SK-N-SH (cell line): ENCODE data around the gene NKAIN1. TPM values are rescaled to one million over a fixed set of nuclear protein-coding genes. Genes with fewer than 3 reads are reported as not detected.

Source experiments
- CTCF ChIA-PET: fragments of 300-600, 350-600 bp; formaldehyde crosslinking; extraction: SDS; loops from one replicate; lab custom pipeline; 2021; lab: Yijun Ruan, JAX
- POLR2A ChIA-PET: fragments of 350-600 bp; sonication (Branson Sonifier 250); formaldehyde crosslinking; extraction: SDS; loops from one replicate; lab custom pipeline; 2020; ENCODE audit warnings: antibody characterized with exemption, inconsistent platforms; lab: Yijun Ruan, JAX
- DNase-seq: peaks from one replicate; pipeline ENCODE4 v3.0.0; 2012
- H2AFZ ChIP-seq: fragments of 200-600 bp; sonication (generic); 2 replicates; pipeline ENCODE4 v1.8.1; 2016; ENCODE audit warnings: antibody characterized with exemption, mild to moderate bottlenecking, low read depth
- H3F3A ChIP-seq: fragments of 200-600 bp; sonication (generic); replicated peaks from 2 replicates; pipeline ENCODE3; 2016; ENCODE audit warnings: antibody characterized with exemption, mild to moderate bottlenecking; ENCODE audit not compliant: insufficient read depth
- H3K27ac ChIP-seq, 2 experiments: fragments of 200-500 bp in 1 of 2; fragments of 200-600 bp in 1 of 2; sonication (Bioruptor generic) in 1 of 2; sonication (generic), shearing (Covaris generic) in 1 of 2; 2 replicates each; pipeline versions ENCODE4 v1.5.1 to v1.6.1; 2014 to 2016; ENCODE audit warnings: low read depth in 2 of 2, inconsistent platforms in 1 of 2, low read length in 1 of 2, mild to moderate bottlenecking in 1 of 2, mixed read lengths in 1 of 2
- H3K27me3 ChIP-seq: fragments of 200-600 bp; sonication (generic), shearing (Covaris generic); 2 replicates; pipeline ENCODE4 v1.6.1; 2016; ENCODE audit warnings: mixed run types; ENCODE audit not compliant: insufficient read depth
- H3K36me3 ChIP-seq, 2 experiments: fragments of 200-500 bp in 1 of 2; fragments of 200-600 bp in 1 of 2; sonication (Bioruptor generic) in 1 of 2; sonication (generic) in 1 of 2; replicated peaks in 1 of 2; 2 replicates each; pipeline versions ENCODE3 to v1.5.1; 2014 to 2016; ENCODE audit warnings: low read length in 1 of 2, mild to moderate bottlenecking in 1 of 2; ENCODE audit not compliant: insufficient read depth in 2 of 2, control insufficient read depth in 1 of 2
- H3K4me1 ChIP-seq, 2 experiments: fragments of 200-500 bp in 1 of 2; fragments of 200-600 bp in 1 of 2; sonication (Bioruptor generic) in 1 of 2; sonication (generic), shearing (Covaris generic) in 1 of 2; 2 replicates each; pipeline versions ENCODE4 v1.5.1 to v1.6.1; 2014 to 2016; ENCODE audit warnings: low read depth in 1 of 2, low read length in 1 of 2, mixed run types in 1 of 2; ENCODE audit not compliant: insufficient read depth in 2 of 2, control insufficient read depth in 1 of 2
- H3K4me2 ChIP-seq: fragments of 200-600 bp; sonication (generic), shearing (Covaris generic); 2 replicates; pipeline ENCODE4 v1.6.1; 2017; ENCODE audit warnings: mixed run types
- H3K4me3 ChIP-seq, 2 experiments: fragments of 200-500 bp in 1 of 2; fragments of 200-600 bp in 1 of 2; sonication (Bioruptor generic) in 1 of 2; sonication (generic), shearing (Covaris generic) in 1 of 2; 2 replicates each; pipeline versions ENCODE4 v1.5.1 to v1.8.1; 2014 to 2016; ENCODE audit warnings: low read depth in 2 of 2, inconsistent platforms in 1 of 2, low read length in 1 of 2, mild to moderate bottlenecking in 1 of 2, mixed read lengths in 1 of 2, moderate library complexity in 1 of 2
- H3K79me2 ChIP-seq: fragments of 200-600 bp; sonication (generic); 2 replicates; pipeline ENCODE4 v1.8.1; 2017; ENCODE audit warnings: mild to moderate bottlenecking; ENCODE audit not compliant: insufficient read depth
- H3K9ac ChIP-seq: fragments of 200-600 bp; sonication (generic); 2 replicates; pipeline ENCODE4 v1.6.1; 2017; ENCODE audit warnings: mixed run types
- H3K9me2 ChIP-seq: fragments of 200-600 bp; sonication (generic); 2 replicates; pipeline ENCODE4 v1.6.1; 2017; ENCODE audit warnings: mixed run types
- H3K9me3 ChIP-seq: fragments of 200-600 bp; sonication (generic); 2 replicates; pipeline ENCODE4 v1.6.1; 2017; ENCODE audit warnings: mixed run types, mild to moderate bottlenecking, moderate library complexity
- H4K20me1 ChIP-seq: fragments of 200-600 bp; sonication (generic); 2 replicates; pipeline ENCODE4 v1.6.1; 2017; ENCODE audit warnings: mild to moderate bottlenecking, mixed run types; ENCODE audit not compliant: insufficient read depth
- ELF1 ChIP-seq: IDR thresholded peaks from 2 replicates; pipeline ENCODE4 v1.4.0; 2012
- EP300 ChIP-seq, 2 experiments: IDR thresholded peaks; 2 replicates each; pipeline versions ENCODE4 v1.4.0 to v1.6.1; 2012; ENCODE audit warnings: borderline replicate concordance in 1 of 2, low read depth in 1 of 2, low read length in 1 of 2
- EZH2phosphoT487 ChIP-seq: fragments of 200-600 bp; sonication (generic); IDR thresholded peaks from 2 replicates; pipeline ENCODE4 v1.6.1; 2017; ENCODE audit warnings: low read depth, mixed run types, mild to moderate bottlenecking, antibody characterized with exemption, moderate library complexity, borderline replicate concordance
- FOXM1 ChIP-seq: IDR thresholded peaks from 2 replicates; pipeline ENCODE4 v1.4.0; 2012; ENCODE audit warnings: low read depth, mild to moderate bottlenecking
- GATA2 ChIP-seq: sonication (generic); formaldehyde crosslinking; IDR thresholded peaks from 2 replicates; pipeline ENCODE4 v1.5.0; 2020; ENCODE audit warnings: mild to moderate bottlenecking, missing genetic modification reagents
- IRF3 ChIP-seq: fragments of 150-350 bp; IDR thresholded peaks from 2 replicates; pipeline ENCODE4 v1.6.1; 2016; ENCODE audit warnings: mild to moderate bottlenecking, low read depth, low read length
- NFIC ChIP-seq: IDR thresholded peaks from 2 replicates; pipeline ENCODE4 v1.4.0; 2012; ENCODE audit warnings: borderline replicate concordance
- RCOR1 ChIP-seq: fragments of 150-350 bp; IDR thresholded peaks from 2 replicates; pipeline ENCODE4 v1.6.1; 2017; ENCODE audit warnings: antibody characterized with exemption, low read length
- REST ChIP-seq: IDR thresholded peaks from 2 replicates; pipeline ENCODE4 v1.6.1; 2012; ENCODE audit warnings: mild to moderate bottlenecking, low read depth, low read length, moderate library complexity
- RFX5 ChIP-seq: IDR thresholded peaks from 2 replicates; pipeline ENCODE4 v1.6.1; 2012; ENCODE audit warnings: mild to moderate bottlenecking, improper control_type of control experiment, low read length
- RXRA ChIP-seq: IDR thresholded peaks from 2 replicates; pipeline ENCODE4 v1.4.0; 2012; ENCODE audit warnings: low read depth, mild to moderate bottlenecking, borderline replicate concordance
- SIN3A ChIP-seq: IDR thresholded peaks from 2 replicates; pipeline ENCODE4 v1.6.1; 2012; ENCODE audit warnings: low read depth, mild to moderate bottlenecking, low read length, moderate library complexity, borderline replicate concordance
- SMC3 ChIP-seq: IDR thresholded peaks from 2 replicates; pipeline ENCODE4 v1.6.1; 2012; ENCODE audit warnings: low read depth, low read length, improper control_type of control experiment
- TAF1 ChIP-seq: IDR thresholded peaks from 2 replicates; pipeline ENCODE4 v1.6.1; 2012; ENCODE audit warnings: low read depth, mild to moderate bottlenecking, low read length, moderate library complexity, borderline replicate concordance
- TCF12 ChIP-seq: IDR thresholded peaks from 2 replicates; pipeline ENCODE4 v1.4.0; 2012
- USF1 ChIP-seq: IDR thresholded peaks from 2 replicates; pipeline ENCODE4 v1.4.0; 2012; ENCODE audit warnings: low read depth, borderline replicate concordance
- YY1 ChIP-seq: IDR thresholded peaks from 2 replicates; pipeline ENCODE4 v1.4.0; 2012; ENCODE audit warnings: low read depth, mild to moderate bottlenecking
- WGBS: methylation state at CpG from one replicate; pipeline ENCODE4 v1.1.6; 2017; ENCODE audit warnings: low lambda C conversion rate; 5-methylcytosine and 5-hydroxymethylcytosine counted together
- polyA plus RNA-seq, 3 experiments: library from polyadenylated mRNA; depleted of rRNA; stranded (reverse); fragments of >200 nt; gene quantifications; 2 replicates each; pipeline ENCODE4 v1.2.3, GENCODE V29; 2012
- TF ChIP-seq, protein P1 (sequence below): fragments of 150-350 bp; IDR thresholded peaks from 2 replicates; pipeline ENCODE4 v1.6.1; 2017; ENCODE audit warnings: antibody characterized with exemption, low read length, low read depth, borderline replicate concordance

NKAIN1 gene
- polyA plus RNA-seq, 1 of the 3 experiments (the other 2 are of a cell fraction): 0.54 TPM

DNA sequence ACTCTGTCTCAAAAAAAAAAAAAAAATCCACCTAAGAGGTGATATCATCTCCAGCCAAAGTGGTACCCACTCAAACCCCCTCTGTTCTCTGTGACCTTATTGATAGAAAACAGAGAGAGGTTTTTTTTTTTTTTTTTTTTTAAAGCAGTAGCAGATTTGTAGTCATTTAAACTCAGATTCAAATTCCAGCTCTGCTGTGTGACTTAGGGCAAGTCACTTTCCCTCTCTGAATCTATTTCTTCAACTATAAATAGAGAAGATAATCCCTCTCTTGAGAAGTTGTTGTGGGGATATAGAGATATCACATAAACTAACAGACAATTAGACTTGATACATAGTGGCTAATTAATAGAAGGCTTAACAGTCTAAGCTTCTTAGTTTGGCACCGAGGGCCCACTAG is 48.4 kb downstream of the NKAIN1 start:
- Histone ChIP-seq H3K36me3 (no peaks in the 10 kb centered on the region), H3K4me1 (no peaks in the 10 kb centered on the region), H2AFZ (no peak overlapping the region), H3K4me2 (no peak overlapping the region), H3K27ac (no peak overlapping the region), H3K27me3 (no peaks in the 10 kb centered on the region), H3K9me2 (no peaks in the 10 kb centered on the region), H3K9ac (no peak overlapping the region), H4K20me1 (no peaks in the 10 kb centered on the region), H3K79me2 (no peaks in the 10 kb centered on the region), H3F3A (no peaks in the 10 kb centered on the region), H3K4me3 (no peak overlapping the region), H3K9me3 (no peaks in the 10 kb centered on the region)
- ChIA-PET POLR2A (no interaction called here), CTCF (interaction anchor here (1.1 to 22.3 kb wide), 6 partner anchors 8 to 358 kb away, joined by 3 to 211 read pairs (median 5); no protein-coding TSS in a partner anchor)
- WGBS: 90% methylated on average over 1 of the region's 1 CpG
- DNase-seq: no peak
- TF ChIP-seq ELF1 (no peak), RCOR1 (no peak), SMC3 (no peak), REST (no peak), YY1 (no peak), TCF12 (no peak), GATA2 (CRISPR knock-in tag) (no peak), RXRA (no peak)

DNA sequence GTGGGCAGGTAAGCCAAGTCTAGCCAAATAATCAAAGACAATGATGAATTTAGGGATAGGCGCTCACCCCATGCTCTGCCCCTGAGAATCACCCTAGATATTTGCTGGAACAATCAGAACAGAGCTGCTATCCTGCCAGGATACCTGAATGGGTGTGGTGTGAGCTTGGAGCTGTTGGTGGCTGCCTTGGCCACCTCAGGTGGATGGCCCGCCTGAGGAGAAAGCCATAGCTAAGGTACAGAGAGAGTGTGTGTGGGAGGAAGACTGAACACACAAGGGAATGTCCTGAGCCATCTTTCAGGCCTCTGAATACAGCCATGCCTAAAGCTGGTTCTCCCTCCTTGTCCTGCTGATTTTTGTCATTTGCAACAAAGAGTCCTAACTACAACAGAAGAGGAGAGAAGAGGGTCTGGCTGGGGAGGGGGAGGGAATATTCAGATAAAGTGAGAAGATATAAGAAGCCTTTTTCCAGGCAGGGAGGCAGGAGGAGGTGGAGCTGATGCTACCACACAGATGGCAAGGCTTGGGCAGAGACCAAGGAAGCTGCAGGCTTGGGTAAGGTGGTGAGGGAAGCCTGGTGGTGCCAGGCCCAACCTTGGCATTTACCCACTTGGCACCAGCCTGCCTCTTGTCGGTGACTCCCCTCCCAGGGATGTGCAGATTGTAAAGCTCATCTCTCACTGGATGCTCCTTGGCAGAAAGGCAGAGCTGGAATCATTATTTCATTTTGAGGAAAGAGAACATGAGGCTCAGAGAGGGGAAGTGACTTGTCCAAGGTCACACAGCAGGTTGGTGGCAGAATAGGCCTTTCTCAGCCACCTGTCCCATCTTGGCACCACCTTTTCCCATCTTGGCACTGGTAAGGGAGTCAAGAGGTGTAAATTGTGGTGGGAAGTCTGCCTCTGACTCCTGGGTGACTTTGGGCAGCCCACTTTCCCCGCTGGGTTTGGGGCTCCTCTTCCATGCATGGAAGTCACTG is 49.7 kb downstream of the NKAIN1 start:
- Histone ChIP-seq H3K4me1 (no peaks in the 10 kb centered on the region), H3K4me2 (no peak overlapping the region), H3F3A (no peaks in the 10 kb centered on the region), H3K9me3 (no peaks in the 10 kb centered on the region), H3K4me3 (no peak overlapping the region), H3K9me2 (no peaks in the 10 kb centered on the region), H3K27ac (no peak overlapping the region), H3K36me3 (no peaks in the 10 kb centered on the region), H3K79me2 (no peaks in the 10 kb centered on the region), H2AFZ (no peak overlapping the region), H4K20me1 (no peaks in the 10 kb centered on the region), H3K27me3 (no peaks in the 10 kb centered on the region), H3K9ac (no peak overlapping the region)
- 73% methylated on average over 3 of the region's 4 CpGs for WGBS
- ChIA-PET POLR2A (interaction anchor here (0.6 to 1.6 kb wide), 3 partner anchors 27 to 107 kb away, joined by 3 to 4 read pairs (median 4); partner anchors contain the start of genes SNRNP40 and ZCCHC17), CTCF (interaction anchor here (0.8 to 22.3 kb wide), 10 partner anchors 7 to 359 kb away, joined by 3 to 211 read pairs (median 3); no protein-coding TSS in a partner anchor)
- TF ChIP-seq RCOR1: no peak
- TF ChIP-seq EZH2phosphoT487: no peak
- TF ChIP-seq TAF1: no peak
- TF ChIP-seq FOXM1: no peak
- TF ChIP-seq TCF12: no peak
- no peak for TF ChIP-seq EP300 (IDR thresholded peaks at IDR 0.05; ENCODE audit: borderline replicate concordance in 1 of 2, low read depth in 1 of 2, low read length in 1 of 2)
- TF ChIP-seq, protein P1, sequence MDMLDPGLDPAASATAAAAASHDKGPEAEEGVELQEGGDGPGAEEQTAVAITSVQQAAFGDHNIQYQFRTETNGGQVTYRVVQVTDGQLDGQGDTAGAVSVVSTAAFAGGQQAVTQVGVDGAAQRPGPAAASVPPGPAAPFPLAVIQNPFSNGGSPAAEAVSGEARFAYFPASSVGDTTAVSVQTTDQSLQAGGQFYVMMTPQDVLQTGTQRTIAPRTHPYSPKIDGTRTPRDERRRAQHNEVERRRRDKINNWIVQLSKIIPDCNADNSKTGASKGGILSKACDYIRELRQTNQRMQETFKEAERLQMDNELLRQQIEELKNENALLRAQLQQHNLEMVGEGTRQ: no peak
- TF ChIP-seq SIN3A: no peak
- TF ChIP-seq IRF3: no peak
- no peak for TF ChIP-seq NFIC
- TF ChIP-seq RFX5: no peak
- TF ChIP-seq USF1: no peak
- DNase-seq: no peak
